ENCODE measurements around the gene DPYD.

The DPYD gene

GRCh38 chr1:97451944-97452343 is 468.9 kb downstream of the DPYD start:
- Histone ChIP-seq H3K9ac (ENCODE audit: low read depth, low read length, poor library complexity, severe bottlenecking) (no peak overlapping the region), H2AFZ (ENCODE audit: low read length) (no peak overlapping the region), H3K4me3 (ENCODE audit: low read length, poor library complexity, severe bottlenecking) (no peak overlapping the region), H3K9me3 (ENCODE audit: insufficient read depth, low read depth, low read length) (no peaks in the 10 kb centered on the region), H3K4me2 (ENCODE audit: low read depth, low read length, poor library complexity, severe bottlenecking) (no peak overlapping the region), H3K9me2 (replicated peaks; ENCODE audit: low read depth, low read length) (no peaks in the 10 kb centered on the region), H3F3A (ENCODE audit: low read depth) (no peaks in the 10 kb centered on the region), H3K79me2 (ENCODE audit: insufficient read depth, low read length) (no peaks in the 10 kb centered on the region), H3K36me3 (ENCODE audit: insufficient read depth, low read length) (no peaks in the 10 kb centered on the region; the same call in 1 of the 2 replicates), H3K4me1 (ENCODE audit: insufficient read depth, low read length, poor library complexity, severe bottlenecking) (peaks cover 5% of the 10 kb centered on the region), H4K20me1 (ENCODE audit: insufficient read depth, low read length, poor library complexity, severe bottlenecking) (no peaks in the 10 kb centered on the region), H3K27me3 (ENCODE audit: insufficient read depth, low read length, poor library complexity, severe bottlenecking) (no peaks in the 10 kb centered on the region)
- TF ChIP-seq CTCF (conservative IDR thresholded peaks at IDR 0.05; ENCODE audit: low read length), result no peak
- no peak for TF ChIP-seq EZH2phosphoT487 (IDR thresholded peaks at IDR 0.05; ENCODE audit: borderline replicate concordance)

GRCh38 chr1:97451046-97451826 is 469.6 kb downstream of the DPYD start:
- no peak overlapping the region for H3K9ac ChIP-seq (ENCODE audit: low read depth, low read length, poor library complexity, severe bottlenecking)
- H4K20me1 ChIP-seq (ENCODE audit: insufficient read depth, low read length, poor library complexity, severe bottlenecking), result no peaks in the 10 kb centered on the region
- TF ChIP-seq EZH2phosphoT487 (IDR thresholded peaks at IDR 0.05; ENCODE audit: borderline replicate concordance) (no peak), CTCF (conservative IDR thresholded peaks at IDR 0.05; ENCODE audit: low read length) (no peak)
- no peaks in the 10 kb centered on the region for H3F3A ChIP-seq (ENCODE audit: low read depth)
- peaks cover 5% of the 10 kb centered on the region for H3K4me1 ChIP-seq (ENCODE audit: insufficient read depth, low read length, poor library complexity, severe bottlenecking)
- H3K4me3 ChIP-seq (ENCODE audit: low read length, poor library complexity, severe bottlenecking), result no peak overlapping the region
- no peaks in the 10 kb centered on the region for H3K27me3 ChIP-seq (ENCODE audit: insufficient read depth, low read length, poor library complexity, severe bottlenecking)
- H2AFZ ChIP-seq (ENCODE audit: low read length), result no peak overlapping the region
- no peaks in the 10 kb centered on the region for H3K9me3 ChIP-seq (ENCODE audit: insufficient read depth, low read depth, low read length)
- H3K9me2 ChIP-seq (replicated peaks; ENCODE audit: low read depth, low read length), result no peaks in the 10 kb centered on the region
- H3K4me2 ChIP-seq (ENCODE audit: low read depth, low read length, poor library complexity, severe bottlenecking), result no peak overlapping the region
- H3K36me3 ChIP-seq (ENCODE audit: insufficient read depth, low read length), result no peaks in the 10 kb centered on the region; the same call in 1 of the 2 replicates
- no peaks in the 10 kb centered on the region for H3K79me2 ChIP-seq (ENCODE audit: insufficient read depth, low read length)

GRCh38 chr1:97441966-97442365 is 478.9 kb downstream of the DPYD start:
- no peaks in the 10 kb centered on the region for H4K20me1 ChIP-seq (ENCODE audit: insufficient read depth, low read length, poor library complexity, severe bottlenecking)
- H3K9me2 ChIP-seq (replicated peaks; ENCODE audit: low read depth, low read length), result no peaks in the 10 kb centered on the region
- no peak overlapping the region for H3K4me3 ChIP-seq (ENCODE audit: low read length, poor library complexity, severe bottlenecking)
- H3K79me2 ChIP-seq (ENCODE audit: insufficient read depth, low read length), result no peaks in the 10 kb centered on the region
- no peak overlapping the region for H2AFZ ChIP-seq (ENCODE audit: low read length)
- H3K36me3 ChIP-seq (ENCODE audit: insufficient read depth, low read length), result no peaks in the 10 kb centered on the region; the same call in 1 of the 2 replicates
- H3K4me2 ChIP-seq (ENCODE audit: low read depth, low read length, poor library complexity, severe bottlenecking), result no peak overlapping the region
- no peak for TF ChIP-seq EZH2phosphoT487 (IDR thresholded peaks at IDR 0.05; ENCODE audit: borderline replicate concordance)
- no peak for TF ChIP-seq CTCF (conservative IDR thresholded peaks at IDR 0.05; ENCODE audit: low read length)
- H3K9ac ChIP-seq (ENCODE audit: low read depth, low read length, poor library complexity, severe bottlenecking), result no peak overlapping the region
- H3F3A ChIP-seq (ENCODE audit: low read depth), result no peaks in the 10 kb centered on the region
- H3K27me3 ChIP-seq (ENCODE audit: insufficient read depth, low read length, poor library complexity, severe bottlenecking), result no peaks in the 10 kb centered on the region
- no peaks in the 10 kb centered on the region for H3K9me3 ChIP-seq (ENCODE audit: insufficient read depth, low read depth, low read length)
- no peaks in the 10 kb centered on the region for H3K4me1 ChIP-seq (ENCODE audit: insufficient read depth, low read length, poor library complexity, severe bottlenecking)

Data from Loucy (cell line).